NOMO-1 treated with DMSO at 0.1 percent for 48 hours (cell line): ENCODE results near the gene RPS6KA3.

Experiments
- DNase-seq: peaks from one replicate; lab custom pipeline; 2025; ENCODE audit not compliant: unreplicated experiment; lab: John Stamatoyannopoulos, UW

Gene RPS6KA3

DNA sequence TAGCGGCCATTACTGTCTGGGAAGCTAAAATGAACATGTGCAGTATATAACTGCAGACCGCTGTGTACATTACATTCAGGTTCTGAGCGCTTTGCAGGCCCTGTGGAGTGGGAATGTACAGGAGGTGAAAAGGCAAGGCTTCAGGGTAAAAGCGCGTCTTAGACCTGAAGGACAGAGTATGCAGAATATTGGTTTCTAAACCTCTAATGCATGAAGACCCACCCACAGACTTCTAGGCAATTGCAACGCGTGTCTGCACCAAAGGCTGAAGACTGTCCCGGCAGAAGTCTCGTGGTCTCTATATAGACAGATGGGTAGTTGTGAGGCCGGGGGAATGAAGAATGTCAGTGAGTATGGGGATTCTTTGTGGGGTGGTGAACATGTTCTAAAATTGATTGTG, 155.4 kb downstream of the RPS6KA3 start:
- no peak for DNase-seq

DNA sequence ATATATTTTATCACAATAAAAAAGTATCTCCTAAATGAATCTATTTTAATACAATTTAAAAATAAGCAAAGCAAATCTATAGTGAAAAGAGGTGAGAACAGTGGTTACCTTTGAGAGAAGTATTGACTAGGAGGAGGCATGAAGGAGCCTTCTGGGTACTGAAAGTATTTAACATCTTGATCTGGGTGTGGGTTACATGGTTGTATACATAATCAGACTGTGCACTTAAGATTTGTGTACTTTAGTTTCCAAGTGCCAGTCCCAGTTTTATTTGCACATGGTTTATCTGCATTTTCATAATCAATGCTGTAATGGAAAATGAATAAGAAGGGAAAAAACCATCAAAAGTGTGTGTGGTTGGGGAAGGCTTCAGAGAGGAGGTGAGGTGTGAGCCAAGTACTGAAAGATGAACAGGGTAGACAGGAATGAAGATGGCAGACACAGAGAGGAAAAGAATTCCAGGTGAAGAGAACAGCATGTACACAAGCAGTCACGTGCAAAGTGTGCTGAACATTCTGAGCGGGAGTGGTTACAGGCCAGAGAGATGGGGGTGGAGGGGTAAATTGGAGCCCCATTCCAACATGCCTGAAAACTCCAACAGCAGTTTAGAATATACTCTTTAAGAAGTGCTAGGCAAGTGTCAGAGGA, 164.7 kb downstream of the RPS6KA3 start:
- no peak for DNase-seq
